Measurements from ENCODE around the gene SFXN3. TPM values are rescaled to one million over a fixed set of nuclear protein-coding genes. Genes with fewer than 3 reads are reported as not detected.

The SFXN3 gene, protein sequence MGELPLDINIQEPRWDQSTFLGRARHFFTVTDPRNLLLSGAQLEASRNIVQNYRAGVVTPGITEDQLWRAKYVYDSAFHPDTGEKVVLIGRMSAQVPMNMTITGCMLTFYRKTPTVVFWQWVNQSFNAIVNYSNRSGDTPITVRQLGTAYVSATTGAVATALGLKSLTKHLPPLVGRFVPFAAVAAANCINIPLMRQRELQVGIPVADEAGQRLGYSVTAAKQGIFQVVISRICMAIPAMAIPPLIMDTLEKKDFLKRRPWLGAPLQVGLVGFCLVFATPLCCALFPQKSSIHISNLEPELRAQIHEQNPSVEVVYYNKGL
- total RNA-seq (2014; rRNA removed; shearing (Covaris generic)), result 79.8 and 103 TPM in 2 replicates
- 58.8 and 61.7 TPM in 2 replicates for polyA plus RNA-seq (2016; fragmentation: Nextera tagmentation; extraction: Ambion mirVana)

DNA sequence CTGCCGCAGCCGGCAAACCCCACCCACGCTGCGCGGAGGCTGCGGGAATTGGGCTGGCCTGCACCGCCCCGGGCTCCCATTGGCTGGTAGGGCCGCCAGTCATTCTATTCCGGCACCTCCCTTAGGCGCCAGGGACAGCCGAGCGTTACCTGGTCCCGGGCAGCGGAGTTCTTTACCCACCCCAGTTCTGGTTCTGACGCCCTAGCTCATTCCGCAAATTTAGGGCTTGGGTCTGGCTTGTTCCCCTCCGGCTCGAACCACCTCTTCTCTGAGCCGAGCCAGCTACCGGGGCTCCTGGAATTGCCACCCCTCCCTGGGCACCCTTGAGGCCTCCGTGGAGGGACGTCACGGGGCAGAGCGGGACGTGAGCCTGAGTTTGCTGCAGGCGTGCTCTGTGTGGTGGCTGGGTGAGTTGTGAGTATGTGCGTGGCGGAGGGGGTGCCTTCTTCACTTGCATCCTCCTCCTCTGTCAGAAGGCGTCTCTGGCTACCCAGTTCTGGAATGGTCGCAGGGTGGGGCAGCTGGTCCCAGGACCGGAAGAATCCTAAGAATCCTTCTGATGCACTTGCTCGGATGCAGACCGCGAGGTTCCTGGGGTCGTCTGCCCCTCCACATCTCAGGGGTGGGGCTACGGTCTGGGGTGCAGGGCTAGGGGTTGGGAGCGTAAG, at the start of gene SFXN3, which contains the start of gene PDZD7:
Gene SFXN3 (plus strand): TSS at position 107 of the 668 bp plus-strand sequence. CDS start 3,461 bp downstream, outside the sequence.
Gene PDZD7 (minus strand): TSS at position 2 of the 668 bp plus-strand sequence. CDS start 910 bp downstream, outside the sequence.
- Histone ChIP-seq H3K36me3 (ENCODE audit: low read depth) (peaks cover 16% of the 10 kb centered on the region), H3K9me2 (ENCODE audit: insufficient read depth) (no peaks in the 10 kb centered on the region), H3K27me3 (replicated peaks; ENCODE audit: insufficient read depth) (no peaks in the 10 kb centered on the region), H3K9ac (peak within 1 kb of the TSS; percentile 97), H3K79me2 (ENCODE audit: insufficient read depth) (peaks cover 34% of the 10 kb centered on the region), H3F3A (ENCODE audit: insufficient read depth) (peaks cover 10% of the 10 kb centered on the region; the same call in 1 of the 2 replicates), H3K27ac (peak within 1 kb of the TSS; percentile 99), H2AFZ (peak within 1 kb of the TSS; percentile 84), H3K4me3 (peak within 1 kb of the TSS; percentile 82), H3K9me3 (ENCODE audit: low read depth) (no peaks in the 10 kb centered on the region), H4K20me1 (ENCODE audit: insufficient read depth) (no peaks in the 10 kb centered on the region), H3K4me2 (ENCODE audit: unreplicated experiment) (peak within 1 kb of the TSS; percentile 96), H3K4me1 (ENCODE audit: insufficient read depth) (peaks cover 12% of the 10 kb centered on the region)
- in situ Hi-C loops (cut with MboI), result no loop called here
- peak; percentile 94 for DNase-seq
- 1% methylated on average over 38 of the region's 38 CpGs for WGBS, 2 experiments (ENCODE audit: low coverage in 1 of 2, low lambda C conversion rate in 2 of 2, missing lambda C conversion rate in 2 of 2)
- TF ChIP-seq EZH2phosphoT487 (IDR thresholded peaks at IDR 0.05; ENCODE audit: insufficient read depth, low read depth) (no peak), EZH2 (IDR thresholded peaks at IDR 0.05; ENCODE audit: insufficient read depth, poor library complexity, severe bottlenecking) (no peak)

DNA sequence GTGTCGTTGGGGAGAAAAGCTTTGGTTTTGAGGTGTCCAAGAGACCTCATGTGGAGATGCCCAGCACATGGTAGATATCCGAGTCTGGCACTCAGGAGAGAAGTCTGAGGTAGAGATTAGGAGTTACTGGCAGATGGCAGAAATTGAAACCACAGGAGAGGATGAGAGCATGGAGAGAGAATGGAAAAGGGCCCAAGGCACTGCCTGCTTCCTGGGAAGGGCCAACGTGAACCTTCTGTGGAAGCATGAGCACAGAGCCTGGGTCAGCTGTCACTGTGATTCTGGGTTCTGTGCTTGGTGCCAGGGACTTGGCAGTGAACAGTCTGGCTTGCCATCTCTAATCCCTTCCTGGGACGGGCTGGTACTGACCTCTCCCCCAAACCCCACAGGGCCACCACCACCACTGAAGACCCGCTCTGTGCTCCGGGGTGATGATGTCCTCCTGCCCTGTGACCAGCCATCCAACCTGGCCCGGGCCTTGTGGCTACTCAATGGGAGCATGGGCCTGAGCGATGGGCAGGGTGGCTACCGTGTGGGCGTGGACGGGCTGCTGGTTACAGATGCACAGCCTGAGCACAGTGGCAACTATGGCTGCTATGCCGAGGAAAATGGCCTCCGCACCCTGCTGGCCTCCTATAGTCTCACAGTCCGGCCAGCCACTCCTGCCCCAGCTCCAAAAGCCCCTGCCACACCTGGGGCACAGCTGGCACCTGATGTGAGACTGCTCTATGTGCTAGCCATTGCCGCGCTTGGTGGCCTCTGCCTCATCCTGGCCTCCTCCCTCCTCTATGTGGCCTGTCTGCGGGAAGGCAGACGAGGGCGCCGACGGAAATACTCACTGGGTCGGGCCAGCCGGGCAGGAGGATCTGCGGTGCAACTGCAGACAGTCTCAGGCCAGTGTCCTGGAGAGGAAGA, 47.9 kb upstream of the SFXN3 start:
- in situ Hi-C loops (cut with MboI), result no loop called here

DNA sequence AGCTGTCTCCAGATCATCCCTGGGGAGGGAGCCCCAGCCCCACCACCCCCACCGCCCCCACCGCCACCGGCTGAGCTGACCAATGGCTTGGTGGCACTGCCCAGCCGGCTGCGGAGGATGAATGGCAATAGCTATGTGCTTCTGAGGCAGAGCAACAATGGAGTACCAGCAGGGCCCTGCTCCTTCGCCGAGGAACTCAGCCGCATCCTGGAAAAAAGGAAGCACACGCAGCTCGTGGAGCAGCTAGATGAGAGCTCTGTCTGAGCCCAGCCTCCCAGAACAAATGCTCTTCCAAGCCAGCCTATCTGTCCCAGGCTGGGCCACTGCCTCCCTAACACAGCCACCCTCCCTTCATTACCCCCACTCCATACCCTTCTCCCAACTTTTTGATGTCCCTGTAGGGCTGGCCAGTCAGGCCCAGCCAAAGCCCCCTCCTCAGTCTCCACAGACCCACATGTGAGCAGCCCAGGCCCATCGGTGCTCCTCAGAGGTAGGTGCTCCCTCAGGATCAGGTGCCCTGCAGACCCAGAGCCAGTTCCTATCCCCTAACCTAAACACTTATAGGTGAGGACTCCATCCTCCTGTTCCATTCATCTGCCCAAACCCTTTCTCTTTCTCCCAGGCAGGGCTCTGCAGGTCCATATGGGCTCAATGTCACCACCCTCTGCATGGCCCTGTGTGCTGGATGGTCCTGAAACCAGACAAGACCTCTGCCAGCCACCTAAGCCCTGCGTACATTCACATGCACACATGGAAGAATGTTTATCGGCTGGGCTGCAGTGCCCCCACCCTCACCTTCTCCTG, 47.0 kb upstream of the SFXN3 start:
- no peaks in the 10 kb centered on the region for H3F3A ChIP-seq (ENCODE audit: insufficient read depth)

More for the DNA sequence above, 47.9 kb upstream of the SFXN3 start:
- Histone ChIP-seq H3K9me2 (ENCODE audit: insufficient read depth) (no peaks in the 10 kb centered on the region), H3K27me3 (replicated peaks; ENCODE audit: insufficient read depth) (no peaks in the 10 kb centered on the region), H3K79me2 (ENCODE audit: insufficient read depth) (peaks cover 30% of the 10 kb centered on the region), H3K4me1 (ENCODE audit: insufficient read depth) (peaks cover 12% of the 10 kb centered on the region; the same call in 1 of the 2 replicates), H3K9ac (no peak overlapping the region), H4K20me1 (ENCODE audit: insufficient read depth) (no peaks in the 10 kb centered on the region), H3K9me3 (ENCODE audit: low read depth) (no peaks in the 10 kb centered on the region), H3K4me3 (no peak overlapping the region), H3K27ac (no peak overlapping the region), H3K4me2 (ENCODE audit: unreplicated experiment) (no peak overlapping the region), H3F3A (ENCODE audit: insufficient read depth) (no peaks in the 10 kb centered on the region), H3K36me3 (ENCODE audit: low read depth) (no peaks in the 10 kb centered on the region), H2AFZ (no peak overlapping the region)
- 87 to 88% methylated on average over 24 of the region's 24 CpGs for WGBS, 2 experiments (ENCODE audit: low coverage in 1 of 2, low lambda C conversion rate in 2 of 2, missing lambda C conversion rate in 2 of 2)
- no peak for DNase-seq
- TF ChIP-seq EZH2phosphoT487 (IDR thresholded peaks at IDR 0.05; ENCODE audit: insufficient read depth, low read depth), result no peak

More for the DNA sequence above, 47.0 kb upstream of the SFXN3 start:
- Histone ChIP-seq H2AFZ (no peak overlapping the region), H3K36me3 (ENCODE audit: low read depth) (no peaks in the 10 kb centered on the region), H3K4me1 (ENCODE audit: insufficient read depth) (peaks cover 15% of the 10 kb centered on the region; the same call in 1 of the 2 replicates), H3K4me3 (no peak overlapping the region), H3K9me2 (ENCODE audit: insufficient read depth) (no peaks in the 10 kb centered on the region), H3K27me3 (replicated peaks; ENCODE audit: insufficient read depth) (no peaks in the 10 kb centered on the region), H3K27ac (no peak overlapping the region), H3K4me2 (ENCODE audit: unreplicated experiment) (no peak overlapping the region), H3K9me3 (ENCODE audit: low read depth) (no peaks in the 10 kb centered on the region), H3K79me2 (ENCODE audit: insufficient read depth) (peaks cover 39% of the 10 kb centered on the region), H3K9ac (no peak overlapping the region), H4K20me1 (ENCODE audit: insufficient read depth) (no peaks in the 10 kb centered on the region)
- TF ChIP-seq EZH2 (IDR thresholded peaks at IDR 0.05; ENCODE audit: insufficient read depth, poor library complexity, severe bottlenecking) (no peak), EZH2phosphoT487 (IDR thresholded peaks at IDR 0.05; ENCODE audit: insufficient read depth, low read depth) (no peak)
- no peak for DNase-seq
- in situ Hi-C loops (cut with MboI), result no loop called here
- 79 to 85% methylated on average over 10 to 13 of the region's 13 CpGs for WGBS, 2 experiments (ENCODE audit: low coverage in 1 of 2, low lambda C conversion rate in 2 of 2, missing lambda C conversion rate in 2 of 2)

Data from GM23248 (cell line).